Activated CD4-positive, alpha-beta T cell treated with anti-CD3 and anti-CD28 coated beads, Interleukin-2, amount 50 U/mL, for 4 hours (primary cell): ENCODE data around the gene OPCML.
"Not testable (repeated sequence)": the region's sequence is repeated elsewhere in the genome, so short reads cannot be mapped to it uniquely, and the experiment has no call there.

Experiments used
- DNase-seq, 2 experiments: peaks; one replicate each; pipeline ENCODE4 v3.0.0-alpha.2; 2020

Gene OPCML

GRCh38 chr11:132370114-132370513 is 1162.2 kb downstream of the OPCML start:
- DNase-seq = not testable (repeated sequence)

DNA sequence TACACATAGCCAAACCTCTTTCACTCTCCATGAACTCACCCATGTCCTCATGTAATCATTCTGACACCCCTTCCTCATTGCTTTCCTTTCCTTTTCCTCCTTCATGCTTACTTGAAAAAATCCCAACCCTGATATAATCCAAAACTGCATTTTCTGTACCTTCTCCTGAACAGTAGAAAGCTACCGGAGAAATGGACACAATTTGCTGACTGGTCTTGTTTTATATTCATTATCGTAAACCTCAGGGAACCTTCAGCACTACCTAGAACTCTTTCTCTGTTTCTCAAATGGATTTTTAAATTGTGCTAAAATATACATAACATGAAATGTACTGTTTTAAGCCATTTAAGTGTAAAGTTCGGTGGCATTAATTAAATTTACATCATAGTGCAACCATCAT is 1165.0 kb downstream of the OPCML start:
- no peak for DNase-seq

DNA sequence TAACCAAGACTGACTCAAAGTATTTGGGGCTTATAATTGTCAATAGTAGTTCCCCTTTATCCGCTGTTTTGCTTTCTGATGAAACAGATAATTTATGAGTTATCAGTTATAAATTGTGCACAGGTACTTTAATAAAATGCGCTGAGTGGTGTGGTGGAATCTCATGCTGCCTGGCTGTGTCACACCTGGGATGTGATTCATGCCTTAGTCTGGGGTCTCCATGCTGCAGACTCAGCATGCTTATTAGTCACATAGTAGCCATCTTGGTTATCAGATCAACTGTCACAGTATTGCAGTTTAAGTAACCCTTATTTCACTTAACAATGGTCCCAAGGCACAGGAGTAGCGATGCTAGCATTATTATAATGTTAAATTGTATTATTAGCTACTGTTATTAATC is 1166.7 kb downstream of the OPCML start:
- DNase-seq = no peak
